Thymus (tissue), 11 donors: ENCODE data around the gene SLC35G1. TPM values are rescaled to one million over a fixed set of nuclear protein-coding genes. Genes with fewer than 3 reads are reported as not detected.

ENCODE experiments used
- DNase-seq, 9 donors: peaks; one replicate each; pipeline ENCODE4 v3.0.0-alpha.2; 2013; ENCODE audit warnings: low spot score in 9 of 9, low read depth in 6 of 9, missing footprints in 1 of 9
- H3K27ac ChIP-seq, 2 donors: one replicate each; pipeline ENCODE4 v1.5.1; 2013; ENCODE audit warnings: control low read depth in 1 of 2, low read depth in 1 of 2, low read length in 1 of 2, mild to moderate bottlenecking in 1 of 2, moderate library complexity in 1 of 2
- H3K27me3 ChIP-seq, 2 donors: one replicate each; pipeline ENCODE4 v1.5.1; 2013; ENCODE audit warnings: low read length in 1 of 2; ENCODE audit not compliant: control insufficient read depth in 2 of 2, insufficient read depth in 1 of 2
- H3K36me3 ChIP-seq, 2 donors: one replicate each; pipeline ENCODE4 v1.5.1; 2013; ENCODE audit warnings: low read length in 1 of 2, mild to moderate bottlenecking in 1 of 2, moderate library complexity in 1 of 2; ENCODE audit not compliant: control insufficient read depth in 2 of 2, insufficient read depth in 2 of 2
- H3K4me1 ChIP-seq, 2 donors: one replicate each; pipeline ENCODE4 v1.5.1; 2013; ENCODE audit warnings: low read length in 2 of 2; ENCODE audit not compliant: control insufficient read depth in 2 of 2, insufficient read depth in 2 of 2
- H3K4me3 ChIP-seq, 2 donors: one replicate each; pipeline ENCODE4 v1.5.1; 2013; ENCODE audit warnings: low read length in 2 of 2, control low read depth in 1 of 2, mild to moderate bottlenecking in 1 of 2
- H3K9me3 ChIP-seq, 2 donors: one replicate each; pipeline ENCODE4 v1.5.1; 2013; ENCODE audit warnings: low read length in 1 of 2, mild to moderate bottlenecking in 1 of 2; ENCODE audit not compliant: control insufficient read depth in 2 of 2, insufficient read depth in 1 of 2
- WGBS: extraction: QIAGEN DNeasy Blood & Tissue Kit; methylation state at CpG from one replicate; pipeline ENCODE4 v1.1.7; 2013; 5-methylcytosine and 5-hydroxymethylcytosine counted together
- polyA plus RNA-seq: library from polyadenylated mRNA; stranded (reverse); fragments of 200-250 nt; gene quantifications from one replicate; pipeline ENCODE4 v1.2.3, GENCODE V29; 2013
- total RNA-seq: library from RNA; stranded (reverse); fragments of 120-200 nt; gene quantifications from one replicate; pipeline ENCODE4 v1.2.4, GENCODE V29; 2013
- donor health status: healthy.

Gene SLC35G1
- total and polyA plus RNA-seq, 2 donors = 2.3 to 3.0 TPM

- no peaks in the 10 kb centered on the region for H3K9me3 ChIP-seq
- 91% methylated on average over 1 of the region's 1 CpG for WGBS
- DNase-seq = no peak
- no peak overlapping the region for H3K27ac ChIP-seq
- no peak overlapping the region for H3K4me3 ChIP-seq
- no peaks in the 10 kb centered on the region for H3K27me3 ChIP-seq
- H3K36me3 ChIP-seq = no peaks in the 10 kb centered on the region
- no peaks in the 10 kb centered on the region for H3K4me1 ChIP-seq
Observed at GRCh38 chr10:93926613-93927012, 32.8 kb downstream of the SLC35G1 start.

GRCh38 chr10:93938140-93938539 lies 44.4 kb downstream of the SLC35G1 start:
- 95% methylated on average over 1 of the region's 1 CpG for WGBS
- no peaks in the 10 kb centered on the region for H3K36me3 ChIP-seq
- no peaks in the 10 kb centered on the region for H3K9me3 ChIP-seq
- no peak overlapping the region for H3K4me3 ChIP-seq
- no peaks in the 10 kb centered on the region for H3K4me1 ChIP-seq
- H3K27ac ChIP-seq = no peak overlapping the region
- H3K27me3 ChIP-seq = no peaks in the 10 kb centered on the region
- DNase-seq = no peak

- H3K27ac ChIP-seq = no peak overlapping the region
- no peaks in the 10 kb centered on the region for H3K36me3 ChIP-seq
- no peak for DNase-seq
- no peaks in the 10 kb centered on the region for H3K4me1 ChIP-seq
- no peaks in the 10 kb centered on the region for H3K9me3 ChIP-seq
- H3K27me3 ChIP-seq = no peaks in the 10 kb centered on the region
- WGBS = 90% methylated on average over 6 of the region's 6 CpGs
- H3K4me3 ChIP-seq = no peak overlapping the region
Observed at GRCh38 chr10:93940881-93941280, 47.1 kb downstream of the SLC35G1 start.

- Histone ChIP-seq H3K27me3 (no peaks in the 10 kb centered on the region), H3K4me1 (no peaks in the 10 kb centered on the region)
- WGBS = 92% methylated on average over 7 of the region's 7 CpGs
Observed at GRCh38 chr10:93941606-93942005, 47.8 kb downstream of the SLC35G1 start.

GRCh38 chr10:93945819-93946218 lies 52.0 kb downstream of the SLC35G1 start:
- H3K4me3 ChIP-seq = no peak overlapping the region
- no peak for DNase-seq
- H3K27ac ChIP-seq = no peak overlapping the region
- H3K9me3 ChIP-seq = no peaks in the 10 kb centered on the region
- peaks cover 0 to 3% of the 10 kb centered on the region in 2 donors for H3K4me1 ChIP-seq
- H3K36me3 ChIP-seq = no peaks in the 10 kb centered on the region
- H3K27me3 ChIP-seq = no peaks in the 10 kb centered on the region
- WGBS = 93% methylated on average over 4 of the region's 4 CpGs

More at GRCh38 chr10:93941606-93942005, 47.8 kb downstream of the SLC35G1 start:
- no peak overlapping the region for H3K27ac ChIP-seq
- no peaks in the 10 kb centered on the region for H3K36me3 ChIP-seq
- DNase-seq = no peak
- no peaks in the 10 kb centered on the region for H3K9me3 ChIP-seq
- no peak overlapping the region for H3K4me3 ChIP-seq

GRCh38 chr10:93947055-93947454 lies 53.3 kb downstream of the SLC35G1 start:
- Histone ChIP-seq H3K4me1 (peaks cover 0 to 3% of the 10 kb centered on the region in 2 donors), H3K27me3 (no peaks in the 10 kb centered on the region), H3K27ac (no peak overlapping the region), H3K4me3 (no peak overlapping the region), H3K9me3 (no peaks in the 10 kb centered on the region), H3K36me3 (no peaks in the 10 kb centered on the region)
- WGBS = 91% methylated on average over 8 of the region's 8 CpGs
- no peak for DNase-seq

- Histone ChIP-seq H3K4me3 (no peak overlapping the region), H3K27me3 (no peaks in the 10 kb centered on the region), H3K4me1 (peaks cover 0 to 3% of the 10 kb centered on the region in 2 donors), H3K9me3 (no peaks in the 10 kb centered on the region), H3K36me3 (no peaks in the 10 kb centered on the region), H3K27ac (no peak overlapping the region)
- no peak for DNase-seq
Observed at GRCh38 chr10:93947524-93947923, 53.7 kb downstream of the SLC35G1 start.

- Histone ChIP-seq H3K27ac (no peak overlapping the region), H3K4me3 (no peak overlapping the region), H3K27me3 (no peaks in the 10 kb centered on the region), H3K4me1 (peaks cover 0 to 3% of the 10 kb centered on the region in 2 donors), H3K36me3 (no peaks in the 10 kb centered on the region), H3K9me3 (no peaks in the 10 kb centered on the region)
- 98% methylated on average over 2 of the region's 2 CpGs for WGBS
- no peak for DNase-seq
Observed at GRCh38 chr10:93951905-93952304, 58.1 kb downstream of the SLC35G1 start.
